ENCODE measurements around the gene DCP1A.

DNA sequence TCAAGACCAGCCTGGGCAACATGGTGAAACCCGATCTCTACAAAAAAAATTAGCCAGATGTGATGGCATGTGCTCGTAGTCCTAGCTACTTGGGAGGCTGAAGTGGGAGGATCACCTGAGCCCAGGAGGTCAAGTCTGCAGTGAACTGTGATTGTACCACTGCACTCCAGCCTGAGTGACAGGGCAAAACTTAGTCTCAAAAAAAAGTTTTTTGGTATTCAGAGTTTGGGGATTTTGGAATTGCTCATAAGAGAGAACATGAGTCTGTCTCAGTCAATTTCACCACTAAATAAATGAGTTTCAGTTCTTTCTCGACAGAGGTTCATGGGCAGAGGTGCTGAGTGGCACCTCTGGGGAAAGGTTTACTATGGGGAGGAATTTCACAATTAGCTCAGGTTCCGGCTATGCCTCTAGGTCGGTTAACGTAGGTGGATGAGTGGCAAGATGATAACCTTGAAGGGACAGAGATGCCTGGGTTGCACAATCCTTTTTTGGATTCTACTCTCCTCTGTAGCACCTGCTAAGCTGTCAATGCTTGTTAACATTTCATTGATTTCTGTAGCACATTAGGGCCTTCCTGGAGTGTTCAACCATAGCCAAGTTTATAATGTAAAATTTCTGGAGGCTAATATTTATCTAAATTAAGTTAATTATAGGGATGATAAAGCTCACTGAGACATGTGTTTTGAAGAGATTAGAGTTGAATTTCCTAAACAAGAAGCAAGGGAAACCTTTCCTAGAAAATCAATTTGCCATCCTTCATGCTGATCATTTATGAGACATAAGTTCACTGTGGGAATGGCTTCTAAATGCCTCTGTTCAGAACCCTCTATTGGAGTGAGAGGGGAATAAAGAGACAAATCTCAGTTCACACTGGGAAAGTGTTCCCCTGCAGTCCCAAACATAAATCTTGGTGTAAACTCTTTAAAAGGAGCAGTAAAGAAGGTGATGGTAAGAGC, 37.4 kb upstream of the DCP1A start:
- TF ChIP-seq EZH2 (IDR thresholded peaks at IDR 0.05; ENCODE audit: borderline replicate concordance): no peak
- no peak for TF ChIP-seq CTCF (IDR thresholded peaks at IDR 0.05; ENCODE audit: poor library complexity)
- no peak for TF ChIP-seq EZH2phosphoT487 (IDR thresholded peaks at IDR 0.05; ENCODE audit: low read depth, severe bottlenecking, unreplicated experiment)
